ENCODE results near the gene NET1. TPM values are rescaled to one million over a fixed set of nuclear protein-coding genes. Genes with fewer than 3 reads are reported as not detected.

The NET1 gene
- 100 to 1,000 TPM in 2 of 4 donors, 10 to 100 TPM in 2; 50.9 to 151 (median 112) TPM for total RNA-seq

- H3K36me3 ChIP-seq: no peaks in the 10 kb centered on the region
- H3K9me3 ChIP-seq: no peaks in the 10 kb centered on the region
- TF ChIP-seq CTCF (IDR thresholded peaks at IDR 0.05) (no peak), POLR2A (IDR thresholded peaks at IDR 0.05) (peak in 1 of 2 donors; percentile 61)
- peak; percentile 92 to 93 for DNase-seq
- intact Hi-C loops (cut with DNase I): no loop called here
- H3K27ac ChIP-seq: peak within 1 kb of the TSS; percentile 65 to 78 (median 70)
- H3K4me1 ChIP-seq: peaks cover 0 to 4% of the 10 kb centered on the region in 2 donors
- H3K27me3 ChIP-seq: no peaks in the 10 kb centered on the region
- H3K4me3 ChIP-seq (replicated peaks in 1 of 3): peak within 1 kb of the TSS; percentile 33 to 85 (median 83)
- 0 to 1% methylated on average over 6 to 46 of the region's 48 CpGs for WGBS, 2 donors
These were observed at the start of gene NET1 for GRCh38 chr10:5412277-5412941. Gene NET1, plus strand, starts transcription at chr10:5412557. Its CDS starts 136 bp downstream, at chr10:5412693.

GRCh38 chr10:5362873-5363272, 49.5 kb upstream of the NET1 start:
- no peaks in the 10 kb centered on the region for H3K4me1 ChIP-seq
- H3K27ac ChIP-seq: no peak overlapping the region
- H3K36me3 ChIP-seq: no peaks in the 10 kb centered on the region
- no peak for DNase-seq
- intact Hi-C loops (cut with DNase I): no loop called here
- no peak for TF ChIP-seq CTCF (IDR thresholded peaks at IDR 0.05)
- no peak for TF ChIP-seq POLR2A (IDR thresholded peaks at IDR 0.05)
- H3K4me3 ChIP-seq (replicated peaks in 1 of 3): no peak overlapping the region
- no peaks in the 10 kb centered on the region for H3K9me3 ChIP-seq
- no peaks in the 10 kb centered on the region for H3K27me3 ChIP-seq

GRCh38 chr10:5364374-5364773, 48.0 kb upstream of the NET1 start:
- intact Hi-C loops (cut with DNase I): no loop called here
- no peaks in the 10 kb centered on the region for H3K4me1 ChIP-seq
- DNase-seq: no peak
- H3K4me3 ChIP-seq (replicated peaks in 1 of 3): no peak overlapping the region
- 54 to 64% methylated on average over 11 of the region's 11 CpGs for WGBS, 2 donors
- H3K27me3 ChIP-seq: no peaks in the 10 kb centered on the region
- no peaks in the 10 kb centered on the region for H3K36me3 ChIP-seq
- H3K27ac ChIP-seq: no peak overlapping the region
- no peaks in the 10 kb centered on the region for H3K9me3 ChIP-seq
- no peak for TF ChIP-seq CTCF (IDR thresholded peaks at IDR 0.05)
- TF ChIP-seq POLR2A (IDR thresholded peaks at IDR 0.05): no peak

- DNase-seq: no peak
- 66 to 70% methylated on average over 21 of the region's 21 CpGs for WGBS, 2 donors
- intact Hi-C loops (cut with DNase I): no loop called here
- Histone ChIP-seq H3K9me3 (no peaks in the 10 kb centered on the region), H3K27ac (no peak within 1 kb of the TSS), H3K27me3 (no peaks in the 10 kb centered on the region), H3K4me3 (replicated peaks in 1 of 3) (no peak within 1 kb of the TSS), H3K4me1 (no peaks in the 10 kb centered on the region), H3K36me3 (no peaks in the 10 kb centered on the region)
- TF ChIP-seq CTCF (IDR thresholded peaks at IDR 0.05): no peak
- TF ChIP-seq POLR2A (IDR thresholded peaks at IDR 0.05): no peak
These were observed 47.4 kb upstream of the NET1 start, which contains the start of gene UCN3 for GRCh38 chr10:5364890-5365338. Gene UCN3, plus strand, starts transcription at chr10:5364966. Its CDS starts 8,755 bp downstream, at chr10:5373721.

GRCh38 chr10:5365928-5366327, 46.4 kb upstream of the NET1 start:
- Histone ChIP-seq H3K4me3 (replicated peaks in 1 of 3) (no peak overlapping the region), H3K4me1 (no peaks in the 10 kb centered on the region), H3K27ac (no peak overlapping the region), H3K9me3 (no peaks in the 10 kb centered on the region), H3K36me3 (no peaks in the 10 kb centered on the region), H3K27me3 (no peaks in the 10 kb centered on the region)
- DNase-seq: no peak
- TF ChIP-seq POLR2A (IDR thresholded peaks at IDR 0.05): no peak
- TF ChIP-seq CTCF (IDR thresholded peaks at IDR 0.05): no peak
- intact Hi-C loops (cut with DNase I): no loop called here
- WGBS, 2 donors: 31 to 38% methylated on average over 5 of the region's 5 CpGs

Measured in thyroid gland (tissue), 4 donors.